Measurements from ENCODE around the gene SPOCK1.
"Not testable (repeated sequence)": the region's sequence is repeated elsewhere in the genome, so short reads cannot be mapped to it uniquely, and the experiment has no call there.

SPOCK1 gene

DNA sequence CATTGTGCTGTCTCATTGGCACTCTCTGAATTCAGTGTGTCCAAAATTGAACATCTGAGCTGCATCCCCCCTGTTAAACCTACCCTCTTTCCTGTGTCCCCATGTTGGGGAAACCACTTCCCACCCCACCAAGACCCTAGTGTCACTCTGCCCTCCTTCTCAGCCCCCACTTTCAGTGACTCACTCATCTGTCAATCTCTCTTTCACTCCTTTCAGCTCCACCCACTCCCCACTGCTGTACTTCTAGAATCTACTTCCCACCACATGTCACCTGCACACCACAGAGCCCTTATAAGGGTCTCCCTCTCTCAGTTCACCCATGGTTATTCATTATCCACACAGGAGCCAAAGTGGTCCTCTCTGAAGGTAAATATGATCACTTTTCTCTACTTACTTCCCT is 5.8 kb upstream of the SPOCK1 start:
- no peak for DNase-seq
- no peaks in the 10 kb centered on the region for H3K36me3 ChIP-seq (replicated peaks)
- H3K27me3 ChIP-seq (replicated peaks), result no peaks in the 10 kb centered on the region
- no peak overlapping the region for H3K4me3 ChIP-seq (ENCODE audit: low read depth, low read length)
- H3K27ac ChIP-seq, result no peak overlapping the region
- in situ Hi-C loops (cut with HindIII; ENCODE audit: low pct_ligation_motif_present, low sequenced_read_pairs), result no loop called here
- TF ChIP-seq, protein P1, sequence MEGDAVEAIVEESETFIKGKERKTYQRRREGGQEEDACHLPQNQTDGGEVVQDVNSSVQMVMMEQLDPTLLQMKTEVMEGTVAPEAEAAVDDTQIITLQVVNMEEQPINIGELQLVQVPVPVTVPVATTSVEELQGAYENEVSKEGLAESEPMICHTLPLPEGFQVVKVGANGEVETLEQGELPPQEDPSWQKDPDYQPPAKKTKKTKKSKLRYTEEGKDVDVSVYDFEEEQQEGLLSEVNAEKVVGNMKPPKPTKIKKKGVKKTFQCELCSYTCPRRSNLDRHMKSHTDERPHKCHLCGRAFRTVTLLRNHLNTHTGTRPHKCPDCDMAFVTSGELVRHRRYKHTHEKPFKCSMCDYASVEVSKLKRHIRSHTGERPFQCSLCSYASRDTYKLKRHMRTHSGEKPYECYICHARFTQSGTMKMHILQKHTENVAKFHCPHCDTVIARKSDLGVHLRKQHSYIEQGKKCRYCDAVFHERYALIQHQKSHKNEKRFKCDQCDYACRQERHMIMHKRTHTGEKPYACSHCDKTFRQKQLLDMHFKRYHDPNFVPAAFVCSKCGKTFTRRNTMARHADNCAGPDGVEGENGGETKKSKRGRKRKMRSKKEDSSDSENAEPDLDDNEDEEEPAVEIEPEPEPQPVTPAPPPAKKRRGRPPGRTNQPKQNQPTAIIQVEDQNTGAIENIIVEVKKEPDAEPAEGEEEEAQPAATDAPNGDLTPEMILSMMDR (IDR thresholded peaks at IDR 0.05; ENCODE audit: low read depth, low read length, missing control alignments), result no peak

- in situ Hi-C loops (cut with HindIII; ENCODE audit: low pct_ligation_motif_present, low sequenced_read_pairs), result no loop called here
- TF ChIP-seq, protein P1 (IDR thresholded peaks at IDR 0.05; ENCODE audit: low read depth, low read length, missing control alignments), result no peak
These were observed 4.3 kb upstream of the SPOCK1 start for GRCh38 chr5:137503456-137503855.

DNA sequence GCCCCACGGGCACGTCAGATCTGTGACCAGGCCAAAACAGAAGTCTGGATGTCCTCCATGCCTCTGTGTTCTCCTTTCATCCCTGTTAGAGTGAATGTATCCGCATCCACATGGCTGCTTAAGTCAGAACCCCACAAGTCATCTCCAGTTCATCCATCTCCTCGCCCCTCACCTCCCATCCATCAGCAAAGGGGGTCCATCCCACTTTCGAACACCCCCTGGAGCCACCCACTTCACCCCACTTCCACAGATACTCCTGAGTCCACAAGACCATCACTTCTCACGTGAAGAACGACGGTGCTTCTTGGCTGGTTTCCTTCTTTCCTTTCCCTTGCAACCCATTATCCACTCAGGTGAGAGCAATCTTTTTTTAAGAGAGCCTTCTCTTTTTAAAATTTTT is 3.5 kb upstream of the SPOCK1 start:
- peaks cover 9% of the 10 kb centered on the region for H3K27me3 ChIP-seq (replicated peaks)
- no peak overlapping the region for H3K27ac ChIP-seq
- no peaks in the 10 kb centered on the region for H3K36me3 ChIP-seq (replicated peaks)
- no peak overlapping the region for H3K4me3 ChIP-seq (ENCODE audit: low read depth, low read length)
- TF ChIP-seq, protein P1 (IDR thresholded peaks at IDR 0.05; ENCODE audit: low read depth, low read length, missing control alignments), result no peak
- no peak for DNase-seq
- in situ Hi-C loops (cut with HindIII; ENCODE audit: low pct_ligation_motif_present, low sequenced_read_pairs), result no loop called here

More at GRCh38 chr5:137503456-137503855, 4.3 kb upstream of the SPOCK1 start:
- no peak for DNase-seq
- Histone ChIP-seq H3K27me3 (replicated peaks) (peaks cover 6% of the 10 kb centered on the region), H3K27ac (no peak overlapping the region), H3K4me3 (ENCODE audit: low read depth, low read length) (no peak overlapping the region), H3K36me3 (replicated peaks) (no peaks in the 10 kb centered on the region)

- in situ Hi-C loops (cut with HindIII; ENCODE audit: low pct_ligation_motif_present, low sequenced_read_pairs), result no loop called here
- H3K27ac ChIP-seq, result no peak overlapping the region
- TF ChIP-seq, protein P1 (IDR thresholded peaks at IDR 0.05; ENCODE audit: low read depth, low read length, missing control alignments), result no peak
- no peaks in the 10 kb centered on the region for H3K36me3 ChIP-seq (replicated peaks)
- H3K4me3 ChIP-seq (ENCODE audit: low read depth, low read length), result no peak overlapping the region
- DNase-seq, result no peak
- H3K27me3 ChIP-seq (replicated peaks), result peaks cover 9% of the 10 kb centered on the region
These were observed 2.8 kb upstream of the SPOCK1 start for GRCh38 chr5:137501846-137502406.

- Histone ChIP-seq H3K4me3 (ENCODE audit: low read depth, low read length) (no peak overlapping the region), H3K27ac (no peak overlapping the region), H3K36me3 (replicated peaks) (no peaks in the 10 kb centered on the region), H3K27me3 (replicated peaks) (peaks cover 9% of the 10 kb centered on the region)
- TF ChIP-seq, protein P1 (IDR thresholded peaks at IDR 0.05; ENCODE audit: low read depth, low read length, missing control alignments), result no peak
- in situ Hi-C loops (cut with HindIII; ENCODE audit: low pct_ligation_motif_present, low sequenced_read_pairs), result no loop called here
- no peak for DNase-seq
These were observed 2.1 kb upstream of the SPOCK1 start for GRCh38 chr5:137501226-137501625.

- in situ Hi-C loops (cut with HindIII; ENCODE audit: low pct_ligation_motif_present, low sequenced_read_pairs), result no loop called here
- no peak for DNase-seq
- Histone ChIP-seq H3K27ac (no peak overlapping the region), H3K36me3 (replicated peaks) (no peaks in the 10 kb centered on the region), H3K4me3 (ENCODE audit: low read depth, low read length) (no peak overlapping the region), H3K27me3 (replicated peaks) (peaks cover 9% of the 10 kb centered on the region)
- TF ChIP-seq, protein P1 (IDR thresholded peaks at IDR 0.05; ENCODE audit: low read depth, low read length, missing control alignments), result no peak
These were observed 1.6 kb upstream of the SPOCK1 start for GRCh38 chr5:137500615-137501225.

GRCh38 chr5:137499506-137499847 is 351 bp upstream of the SPOCK1 start:
- not testable (repeated sequence) for H3K36me3 ChIP-seq (replicated peaks); H3K4me3 ChIP-seq (ENCODE audit: low read depth, low read length); H3K27me3 ChIP-seq (replicated peaks); H3K27ac ChIP-seq; DNase-seq
- in situ Hi-C loops (cut with HindIII; ENCODE audit: low pct_ligation_motif_present, low sequenced_read_pairs), result loop anchor here (10.0 kb wide), 1 partner anchor 155 kb away; no protein-coding TSS in a partner anchor
